HUES64 (cell line): ENCODE data around the gene UPK1B.
A peak's percentile ranks its signal among the peaks of the same experiment; 100 is the strongest.

Source experiments
- H3K27ac ChIP-seq: 2 replicates; pipeline ENCODE4 v1.7.0; 2013; ENCODE audit warnings: low read depth, low read length, inconsistent platforms
- H3K27me3 ChIP-seq: 2 replicates; pipeline ENCODE4 v1.6.1; 2013; ENCODE audit warnings: mild to moderate bottlenecking, low read length; ENCODE audit not compliant: insufficient read depth
- H3K36me3 ChIP-seq: 2 replicates; pipeline ENCODE4 v1.6.1; 2013; ENCODE audit warnings: mild to moderate bottlenecking, low read length; ENCODE audit not compliant: insufficient read depth
- H3K4me1 ChIP-seq: 2 replicates; pipeline ENCODE4 v1.6.1; 2013; ENCODE audit warnings: mild to moderate bottlenecking, low read length, moderate library complexity; ENCODE audit not compliant: insufficient read depth
- H3K4me3 ChIP-seq: 2 replicates; pipeline ENCODE4 v1.5.1; 2013; ENCODE audit warnings: mild to moderate bottlenecking, low read length, moderate library complexity
- H3K9ac ChIP-seq: 2 replicates; pipeline ENCODE4 v1.6.1; 2013; ENCODE audit warnings: mild to moderate bottlenecking, low read depth, low read length
- H3K9me3 ChIP-seq: 2 replicates; pipeline ENCODE4 v1.6.1; 2013; ENCODE audit warnings: low read depth, low read length; ENCODE audit not compliant: insufficient read depth
- WGBS: fragments of 150-250, 120-280 bp; methylation state at CpG from one replicate; pipeline ENCODE4 v1.1.7; 2013; ENCODE audit warnings: missing lambda C conversion rate; 5-methylcytosine and 5-hydroxymethylcytosine counted together

UPK1B gene

GRCh38 chr3:119227070-119227850 lies 53.9 kb downstream of the UPK1B start:
- Histone ChIP-seq H3K36me3 (peaks cover 97% of the 10 kb centered on the region), H3K27me3 (no peaks in the 10 kb centered on the region), H3K9me3 (no peaks in the 10 kb centered on the region), H3K27ac (no peak overlapping the region), H3K4me1 (no peaks in the 10 kb centered on the region), H3K9ac (no peak overlapping the region), H3K4me3 (no peak overlapping the region)
- 95% methylated on average over 6 of the region's 6 CpGs for WGBS

- no peak overlapping the region for H3K4me3 ChIP-seq
- no peaks in the 10 kb centered on the region for H3K9me3 ChIP-seq
- no peak overlapping the region for H3K27ac ChIP-seq
- 88% methylated on average over 2 of the region's 2 CpGs for WGBS
- H3K36me3 ChIP-seq, result peaks cover 97% of the 10 kb centered on the region
- no peaks in the 10 kb centered on the region for H3K4me1 ChIP-seq
- no peaks in the 10 kb centered on the region for H3K27me3 ChIP-seq
- H3K9ac ChIP-seq, result no peak overlapping the region
Observed at GRCh38 chr3:119228373-119229145, 55.2 kb downstream of the UPK1B start.

GRCh38 chr3:119229190-119229589 lies 55.8 kb downstream of the UPK1B start:
- Histone ChIP-seq H3K4me3 (no peak overlapping the region), H3K4me1 (no peaks in the 10 kb centered on the region), H3K27me3 (no peaks in the 10 kb centered on the region), H3K27ac (no peak overlapping the region), H3K36me3 (peaks cover 96% of the 10 kb centered on the region), H3K9me3 (no peaks in the 10 kb centered on the region), H3K9ac (no peak overlapping the region)
- WGBS, result 84% methylated on average over 7 of the region's 7 CpGs

- Histone ChIP-seq H3K4me1 (no peaks in the 10 kb centered on the region), H3K36me3 (peaks cover 96% of the 10 kb centered on the region)
Observed at GRCh38 chr3:119230071-119230470, 56.7 kb downstream of the UPK1B start.

GRCh38 chr3:119230745-119231144 lies 57.3 kb downstream of the UPK1B start:
- no peak overlapping the region for H3K4me3 ChIP-seq
- no peaks in the 10 kb centered on the region for H3K9me3 ChIP-seq
- peaks cover 96% of the 10 kb centered on the region for H3K36me3 ChIP-seq
- H3K4me1 ChIP-seq, result no peaks in the 10 kb centered on the region
- no peaks in the 10 kb centered on the region for H3K27me3 ChIP-seq
- no peak overlapping the region for H3K27ac ChIP-seq
- H3K9ac ChIP-seq, result no peak overlapping the region

More at GRCh38 chr3:119230071-119230470, 56.7 kb downstream of the UPK1B start:
- Histone ChIP-seq H3K4me3 (no peak overlapping the region), H3K27ac (no peak overlapping the region), H3K9me3 (no peaks in the 10 kb centered on the region), H3K27me3 (no peaks in the 10 kb centered on the region), H3K9ac (no peak overlapping the region)
- WGBS, result 96% methylated on average over 7 of the region's 7 CpGs

- no peaks in the 10 kb centered on the region for H3K9me3 ChIP-seq
- WGBS, result no CpG with 5 or more reads among the region's 1 CpG
- H3K4me1 ChIP-seq, result peaks cover 6% of the 10 kb centered on the region; the same call in 1 of the 2 replicates
- H3K9ac ChIP-seq, result no peak overlapping the region
- H3K27ac ChIP-seq, result no peak overlapping the region
- H3K27me3 ChIP-seq, result no peaks in the 10 kb centered on the region
- H3K36me3 ChIP-seq, result peaks cover 72% of the 10 kb centered on the region
- H3K4me3 ChIP-seq, result no peak overlapping the region
Observed at GRCh38 chr3:119234610-119235009, 61.2 kb downstream of the UPK1B start.

GRCh38 chr3:119235151-119235550 lies 61.8 kb downstream of the UPK1B start:
- WGBS, result 100% methylated on average over 1 of the region's 1 CpG
- peaks cover 66% of the 10 kb centered on the region for H3K36me3 ChIP-seq
- H3K27ac ChIP-seq, result no peak overlapping the region
- no peak overlapping the region for H3K4me3 ChIP-seq
- no peaks in the 10 kb centered on the region for H3K9me3 ChIP-seq
- H3K9ac ChIP-seq, result no peak overlapping the region
- peaks cover 7% of the 10 kb centered on the region; the same call in 1 of the 2 replicates for H3K4me1 ChIP-seq
- H3K27me3 ChIP-seq, result no peaks in the 10 kb centered on the region

- H3K27ac ChIP-seq, result no peak overlapping the region
- H3K27me3 ChIP-seq, result no peaks in the 10 kb centered on the region
- H3K9me3 ChIP-seq, result no peaks in the 10 kb centered on the region
- 95% methylated on average over 7 of the region's 7 CpGs for WGBS
- H3K36me3 ChIP-seq, result peaks cover 53% of the 10 kb centered on the region
- no peak overlapping the region for H3K9ac ChIP-seq
- no peak overlapping the region for H3K4me3 ChIP-seq
- H3K4me1 ChIP-seq, result peaks cover 7% of the 10 kb centered on the region; the same call in 1 of the 2 replicates
Observed at GRCh38 chr3:119236756-119237155, 63.4 kb downstream of the UPK1B start.

- Histone ChIP-seq H3K9me3 (no peaks in the 10 kb centered on the region), H3K27me3 (no peaks in the 10 kb centered on the region), H3K4me3 (no peak overlapping the region), H3K27ac (no peak overlapping the region), H3K36me3 (peaks cover 47% of the 10 kb centered on the region), H3K4me1 (peaks cover 7% of the 10 kb centered on the region; the same call in 1 of the 2 replicates), H3K9ac (no peak overlapping the region)
Observed at GRCh38 chr3:119237299-119237698, 63.9 kb downstream of the UPK1B start.

- Histone ChIP-seq H3K27me3 (no peaks in the 10 kb centered on the region), H3K4me3 (no peak overlapping the region)
Observed at GRCh38 chr3:119238363-119238762, 65.0 kb downstream of the UPK1B start.

GRCh38 chr3:119239206-119239820 lies 65.9 kb downstream of the UPK1B start:
- H3K9ac ChIP-seq, result peak overlapping the region; percentile 79; the same call in 1 of the 2 replicates
- H3K9me3 ChIP-seq, result no peaks in the 10 kb centered on the region
- H3K27ac ChIP-seq, result no peak overlapping the region
- H3K36me3 ChIP-seq, result peaks cover 28% of the 10 kb centered on the region
- H3K4me1 ChIP-seq, result peaks cover 7% of the 10 kb centered on the region
- WGBS, result 74% methylated on average over 4 of the region's 5 CpGs
- H3K4me3 ChIP-seq, result peak overlapping the region; percentile 81
- H3K27me3 ChIP-seq, result no peaks in the 10 kb centered on the region

More at GRCh38 chr3:119238363-119238762, 65.0 kb downstream of the UPK1B start:
- H3K4me1 ChIP-seq, result peaks cover 7% of the 10 kb centered on the region; the same call in 1 of the 2 replicates
- peaks cover 37% of the 10 kb centered on the region for H3K36me3 ChIP-seq
- no peak overlapping the region for H3K9ac ChIP-seq
- WGBS, result 100% methylated on average over 2 of the region's 4 CpGs
- no peak overlapping the region for H3K27ac ChIP-seq
- no peaks in the 10 kb centered on the region for H3K9me3 ChIP-seq
